DMS79 (cell line): ENCODE measurements around the gene PPARA.

Experiments
- DNase-seq: peaks from one replicate; lab custom pipeline; 2025; lab: John Stamatoyannopoulos, UW

Gene PPARA

GRCh38 chr22:46113910-46114517 lies 36.3 kb upstream of the PPARA start:
- no peak for DNase-seq

GRCh38 chr22:46114518-46115387 lies 35.6 kb upstream of the PPARA start:
- DNase-seq: no peak

GRCh38 chr22:46115388-46115678 lies 35.0 kb upstream of the PPARA start:
- DNase-seq: no peak

- DNase-seq: no peak
These were observed 34.4 kb upstream of the PPARA start for GRCh38 chr22:46115755-46116490.

GRCh38 chr22:46116491-46116958 lies 33.8 kb upstream of the PPARA start:
- no peak for DNase-seq

GRCh38 chr22:46117206-46118199 lies 32.8 kb upstream of the PPARA start:
- no peak for DNase-seq

GRCh38 chr22:46119093-46119728 lies 31.1 kb upstream of the PPARA start:
- DNase-seq: no peak

GRCh38 chr22:46119729-46120419 lies 30.5 kb upstream of the PPARA start:
- DNase-seq: no peak

GRCh38 chr22:46120420-46120737 lies 29.9 kb upstream of the PPARA start:
- no peak for DNase-seq

- no peak for DNase-seq
These were observed 29.2 kb upstream of the PPARA start for GRCh38 chr22:46121079-46121478.

- DNase-seq: no peak
These were observed 28.6 kb upstream of the PPARA start for GRCh38 chr22:46121523-46122287.

GRCh38 chr22:46122511-46122971 lies 27.8 kb upstream of the PPARA start:
- no peak for DNase-seq

- no peak for DNase-seq
These were observed 27.2 kb upstream of the PPARA start for GRCh38 chr22:46122980-46123693.

- no peak for DNase-seq
These were observed 26.5 kb upstream of the PPARA start for GRCh38 chr22:46123694-46124382.

GRCh38 chr22:46124383-46125144 lies 25.8 kb upstream of the PPARA start:
- no peak for DNase-seq

- DNase-seq: no peak
These were observed 25.0 kb upstream of the PPARA start for GRCh38 chr22:46125311-46125710.

- DNase-seq: no peak
These were observed 24.2 kb upstream of the PPARA start for GRCh38 chr22:46125816-46126765.
